Ascending aorta (tissue), 2 donors: ENCODE measurements around the gene TNIP3. TPM values are rescaled to one million over a fixed set of nuclear protein-coding genes. Genes with fewer than 3 reads are reported as not detected.

ENCODE experiments used
- DNase-seq, 2 donors: peaks; one replicate each; pipeline ENCODE4 v3.0.0-alpha.2; 2019; ENCODE audit warnings: low spot score in 2 of 2
- H3K27ac ChIP-seq, 2 donors: fragments of 200-600 bp; sonication (generic); one replicate each; pipeline ENCODE4 v1.5.1; 2016 to 2017; ENCODE audit warnings: mild to moderate bottlenecking in 1 of 2
- H3K27me3 ChIP-seq: fragments of 200-600 bp; sonication (generic); one replicate; pipeline ENCODE4 v1.5.1; 2017
- H3K36me3 ChIP-seq, 2 donors: fragments of 200-600 bp; sonication (generic); one replicate each; pipeline ENCODE4 v1.5.1; 2016
- H3K4me1 ChIP-seq, 2 donors: fragments of 200-600 bp; sonication (generic); one replicate each; pipeline ENCODE4 v1.5.1; 2016 to 2017; ENCODE audit warnings: mild to moderate bottlenecking in 1 of 2
- H3K4me3 ChIP-seq, 2 donors: fragments of 200-600 bp; sonication (generic); one replicate each; pipeline ENCODE4 v1.5.1; 2016 to 2017; ENCODE audit warnings: mild to moderate bottlenecking in 1 of 2
- H3K9me3 ChIP-seq, 2 donors: fragments of 200-600 bp; sonication (generic); one replicate each; pipeline ENCODE4 v1.5.1; 2016
- intact Hi-C: fragments of 100-400 bp; cut with DNase I; formaldehyde crosslinking; loops from one replicate; pipeline ENCODE4 v1.15.1; 2023
- total RNA-seq: library from RNA; depleted of rRNA; stranded (reverse); fragments of >200 nt; gene quantifications from one replicate; pipeline ENCODE4 v1.1.0, GENCODE V29; 2016
- TF ChIP-seq, protein P1 (sequence below), 3 experiments: fragments of 200-600 bp in 2 of 3; fragments of 450-650 bp in 1 of 3; sonication (generic) in 2 of 3; IDR thresholded peaks; one replicate each; pipeline ENCODE4 v1.5.1; 2016 to 2019; ENCODE audit warnings: antibody characterized with exemption in 3 of 3, mild to moderate bottlenecking in 1 of 3, moderate library complexity in 1 of 3

The TNIP3 gene
- total RNA-seq, 1 donor from 2014 or later, result not detected

DNA sequence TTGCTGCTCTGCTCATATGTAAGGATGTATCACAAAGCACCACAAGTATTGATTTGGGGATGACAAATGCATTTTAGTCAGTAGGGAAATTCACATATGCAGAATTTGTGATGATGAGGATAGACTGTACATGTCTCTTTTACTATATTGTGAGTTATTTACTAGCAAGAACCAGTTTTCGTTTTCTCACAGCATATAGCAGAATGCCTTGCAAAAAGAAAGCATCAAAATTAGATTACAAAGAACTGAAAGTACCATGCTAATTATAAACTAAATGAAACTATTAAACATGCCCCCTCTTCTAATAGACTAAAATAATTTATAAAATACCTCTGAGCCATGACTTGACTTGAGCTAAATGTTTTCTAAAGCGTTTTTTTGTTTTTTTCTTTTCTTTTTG, 20.1 kb downstream of the TNIP3 start:
- DNase-seq, result no peak
- TF ChIP-seq, protein P1, sequence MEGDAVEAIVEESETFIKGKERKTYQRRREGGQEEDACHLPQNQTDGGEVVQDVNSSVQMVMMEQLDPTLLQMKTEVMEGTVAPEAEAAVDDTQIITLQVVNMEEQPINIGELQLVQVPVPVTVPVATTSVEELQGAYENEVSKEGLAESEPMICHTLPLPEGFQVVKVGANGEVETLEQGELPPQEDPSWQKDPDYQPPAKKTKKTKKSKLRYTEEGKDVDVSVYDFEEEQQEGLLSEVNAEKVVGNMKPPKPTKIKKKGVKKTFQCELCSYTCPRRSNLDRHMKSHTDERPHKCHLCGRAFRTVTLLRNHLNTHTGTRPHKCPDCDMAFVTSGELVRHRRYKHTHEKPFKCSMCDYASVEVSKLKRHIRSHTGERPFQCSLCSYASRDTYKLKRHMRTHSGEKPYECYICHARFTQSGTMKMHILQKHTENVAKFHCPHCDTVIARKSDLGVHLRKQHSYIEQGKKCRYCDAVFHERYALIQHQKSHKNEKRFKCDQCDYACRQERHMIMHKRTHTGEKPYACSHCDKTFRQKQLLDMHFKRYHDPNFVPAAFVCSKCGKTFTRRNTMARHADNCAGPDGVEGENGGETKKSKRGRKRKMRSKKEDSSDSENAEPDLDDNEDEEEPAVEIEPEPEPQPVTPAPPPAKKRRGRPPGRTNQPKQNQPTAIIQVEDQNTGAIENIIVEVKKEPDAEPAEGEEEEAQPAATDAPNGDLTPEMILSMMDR (IDR thresholded peaks at IDR 0.05), result no peak
- intact Hi-C loops, result no loop called here
- no peaks in the 10 kb centered on the region for H3K36me3 ChIP-seq
- H3K9me3 ChIP-seq, result no peaks in the 10 kb centered on the region
- H3K4me1 ChIP-seq, result no peaks in the 10 kb centered on the region
- no peak overlapping the region for H3K4me3 ChIP-seq
- H3K27me3 ChIP-seq, result no peaks in the 10 kb centered on the region
- H3K27ac ChIP-seq, result no peak overlapping the region

DNA sequence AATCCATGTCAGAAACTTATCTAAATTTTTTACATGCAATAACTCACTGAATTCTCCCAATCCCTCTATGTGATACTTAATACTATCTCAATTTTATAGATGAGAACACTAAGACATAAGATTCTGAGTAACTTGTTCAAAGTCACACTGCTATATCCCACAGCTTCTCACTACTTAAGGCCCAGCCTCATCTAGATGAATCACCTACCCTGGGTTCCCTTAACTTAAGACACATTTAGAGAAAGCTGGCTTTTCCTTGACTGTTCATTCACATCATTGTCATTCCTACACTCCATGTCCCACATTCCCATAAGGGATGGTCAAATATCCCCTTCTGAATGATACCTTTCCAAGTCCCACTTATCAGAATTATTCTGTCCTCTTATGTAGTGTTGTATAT, 21.0 kb downstream of the TNIP3 start:
- TF ChIP-seq, protein P1 (IDR thresholded peaks at IDR 0.05), result no peak
- no peaks in the 10 kb centered on the region for H3K36me3 ChIP-seq
- no peak for DNase-seq
- intact Hi-C loops, result no loop called here
- no peaks in the 10 kb centered on the region for H3K4me1 ChIP-seq
- no peak overlapping the region for H3K27ac ChIP-seq
- H3K9me3 ChIP-seq, result no peaks in the 10 kb centered on the region
- no peaks in the 10 kb centered on the region for H3K27me3 ChIP-seq
- H3K4me3 ChIP-seq, result no peak overlapping the region

DNA sequence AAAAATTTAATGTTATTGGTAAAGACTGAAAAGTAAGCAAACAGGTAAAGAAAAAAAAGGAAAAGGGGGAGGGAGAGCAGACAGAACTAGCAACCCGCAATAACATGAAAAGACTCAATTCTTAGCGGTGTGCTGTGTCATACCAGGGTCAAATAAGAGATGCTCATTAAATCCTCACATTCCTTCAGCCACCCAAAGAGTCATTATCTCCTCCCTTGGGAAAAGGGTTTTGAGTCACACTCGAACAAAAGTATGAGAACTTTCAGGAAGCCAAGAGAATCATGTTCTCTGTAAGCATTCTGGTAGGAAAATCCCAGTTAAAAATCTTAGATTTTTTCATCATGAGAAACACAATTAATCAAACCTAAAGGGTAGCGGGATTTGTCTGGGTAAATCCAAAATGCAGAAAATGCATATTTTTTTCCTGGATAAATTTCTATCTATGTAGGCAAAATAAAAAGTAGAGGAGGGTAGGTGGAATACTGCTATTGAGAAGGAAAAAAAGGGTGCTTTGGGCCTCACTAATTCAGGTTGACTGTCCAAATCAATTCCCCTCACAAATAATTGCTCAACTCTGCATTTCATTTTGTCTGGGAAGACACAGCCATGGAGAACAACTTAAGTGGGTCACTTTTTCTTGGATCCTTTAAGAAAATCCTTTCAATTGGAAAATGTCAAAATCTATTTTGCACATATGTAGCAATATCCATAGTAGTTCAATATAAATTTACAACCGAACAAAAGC, 23.2 kb downstream of the TNIP3 start:
- no peak overlapping the region for H3K27ac ChIP-seq
- intact Hi-C loops, result no loop called here
- DNase-seq, result no peak

DNA sequence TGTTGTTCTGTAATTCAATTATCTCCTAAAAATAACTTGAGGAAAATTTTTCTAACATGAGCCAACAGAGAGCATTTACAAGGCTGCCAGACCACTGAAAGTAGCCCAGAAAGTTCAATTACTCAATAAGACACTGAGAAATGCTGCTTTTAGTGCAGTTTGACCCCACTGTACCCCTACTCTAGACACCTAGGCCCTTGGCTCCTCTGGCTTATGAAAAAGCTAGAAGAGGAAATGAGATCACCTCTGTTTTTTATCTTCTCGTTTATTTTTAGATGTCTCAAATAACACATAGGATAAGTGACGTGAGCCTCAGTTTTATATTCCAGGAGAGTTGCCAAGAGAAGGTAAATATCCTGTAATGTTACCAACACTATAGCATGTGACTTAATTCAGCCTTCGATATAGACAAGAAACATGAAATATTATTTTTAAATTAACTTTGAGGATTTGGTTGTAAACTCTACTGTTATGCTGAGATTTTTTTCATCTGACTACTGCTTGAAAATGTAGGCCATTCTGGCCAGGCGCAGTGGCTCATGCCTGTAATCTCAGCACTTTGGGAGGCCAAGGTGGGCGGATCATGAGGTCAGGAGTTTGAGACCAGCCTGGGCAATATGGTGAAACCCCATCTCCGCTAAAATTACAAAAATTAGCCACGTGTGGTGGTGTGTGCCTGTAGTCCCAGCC, 24.4 kb downstream of the TNIP3 start:
- TF ChIP-seq, protein P1 (IDR thresholded peaks at IDR 0.05), result no peak
- no peak for DNase-seq
- H3K4me1 ChIP-seq, result no peaks in the 10 kb centered on the region
- no peaks in the 10 kb centered on the region for H3K9me3 ChIP-seq
- no peak overlapping the region for H3K27ac ChIP-seq
- intact Hi-C loops, result no loop called here
- no peaks in the 10 kb centered on the region for H3K27me3 ChIP-seq
- no peaks in the 10 kb centered on the region for H3K36me3 ChIP-seq
- no peak overlapping the region for H3K4me3 ChIP-seq

More for the DNA sequence above, 23.2 kb downstream of the TNIP3 start:
- Histone ChIP-seq H3K4me3 (no peak overlapping the region), H3K4me1 (no peaks in the 10 kb centered on the region), H3K36me3 (no peaks in the 10 kb centered on the region), H3K27me3 (no peaks in the 10 kb centered on the region), H3K9me3 (no peaks in the 10 kb centered on the region)
- TF ChIP-seq, protein P1 (IDR thresholded peaks at IDR 0.05), result no peak

DNA sequence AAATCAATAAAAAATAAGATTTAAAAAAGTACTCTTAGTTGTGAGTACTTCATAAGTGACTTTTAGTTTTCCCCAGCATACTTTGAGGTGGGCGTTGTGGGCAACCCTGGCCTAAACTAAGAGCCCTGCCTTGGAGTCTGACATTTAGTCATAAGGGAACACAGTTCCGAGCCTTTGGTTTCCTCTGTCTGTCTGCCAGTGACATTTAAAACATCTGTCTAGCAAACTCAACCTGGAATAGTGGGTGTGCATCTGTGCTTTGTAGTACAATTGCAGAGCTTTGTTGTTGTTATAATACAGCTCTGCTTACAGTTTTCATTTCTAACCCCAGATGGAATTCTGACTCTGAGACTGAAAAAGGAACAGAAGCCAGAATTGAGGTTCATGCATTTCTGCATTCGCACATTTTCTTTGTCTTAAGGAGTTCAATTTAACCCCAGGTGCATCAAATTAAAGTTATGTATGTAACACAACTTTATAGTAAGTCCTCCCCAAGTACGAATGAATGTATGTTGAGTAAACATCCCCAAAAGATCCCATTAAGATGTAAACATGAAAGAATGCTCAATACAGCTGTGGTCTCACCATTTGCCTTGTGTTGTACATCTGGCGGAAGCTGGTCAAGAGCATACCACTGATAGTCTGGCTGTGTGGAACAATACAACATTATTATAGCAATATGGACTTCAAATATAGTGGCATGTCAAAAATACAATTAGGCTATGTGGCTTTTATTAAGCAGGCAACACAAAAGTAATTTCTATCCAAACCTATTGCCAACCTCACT, 25.9 kb downstream of the TNIP3 start:
- Histone ChIP-seq H3K36me3 (no peaks in the 10 kb centered on the region), H3K27me3 (no peaks in the 10 kb centered on the region), H3K4me3 (no peak overlapping the region), H3K27ac (no peak overlapping the region), H3K4me1 (no peaks in the 10 kb centered on the region), H3K9me3 (no peaks in the 10 kb centered on the region)
- intact Hi-C loops, result no loop called here
- TF ChIP-seq, protein P1 (IDR thresholded peaks at IDR 0.05), result no peak
- no peak for DNase-seq
